Measurements from ENCODE around the gene SARDH.

Gene SARDH

DNA sequence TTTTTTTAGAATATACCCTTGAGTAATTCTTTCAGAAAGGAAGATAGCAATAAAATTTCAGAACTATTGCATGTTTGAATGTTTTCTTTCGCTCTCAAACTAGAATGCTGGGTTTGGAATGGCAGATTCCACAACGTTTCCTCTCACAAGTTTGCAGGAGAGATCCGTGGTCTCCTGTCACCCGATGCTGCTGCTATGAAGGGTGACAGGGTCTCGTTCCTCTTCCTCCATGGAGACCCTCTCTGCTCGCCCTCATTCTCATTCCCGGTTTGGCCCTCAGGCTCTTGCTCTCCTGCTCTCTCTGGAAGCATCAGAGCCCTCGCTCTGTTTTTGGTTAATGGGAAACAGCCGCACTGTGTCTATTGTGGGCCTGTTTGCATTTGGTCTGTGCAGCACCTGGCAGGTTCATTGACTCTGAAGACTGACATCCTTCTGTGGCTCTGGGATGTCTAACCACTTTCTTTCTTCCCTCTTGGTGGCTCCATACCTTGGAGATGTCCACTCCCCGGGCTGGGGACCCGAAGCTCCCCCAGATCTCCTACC lies 116.4 kb downstream of the SARDH start:
- DNase-seq: no peak

DNA sequence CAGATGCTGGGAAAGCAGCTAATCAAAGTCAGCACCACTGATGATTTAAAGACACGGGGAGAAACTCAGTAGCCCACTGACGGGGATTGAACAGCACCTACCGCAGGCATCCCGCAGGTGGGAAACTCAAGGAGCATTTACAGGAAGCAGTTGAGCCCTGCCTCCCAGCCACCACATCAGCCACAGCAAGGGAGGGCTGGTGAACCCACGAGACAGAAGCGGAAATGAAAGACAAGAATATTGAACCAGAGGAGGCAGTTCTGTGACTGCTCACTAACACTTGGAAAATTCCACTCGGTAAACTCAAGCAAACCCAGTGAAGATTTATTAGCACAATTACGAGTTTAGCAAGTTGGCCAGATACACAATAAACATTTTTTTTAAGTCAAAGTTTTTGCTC lies 118.4 kb downstream of the SARDH start:
- peak; percentile 32 to 71 for DNase-seq

GRCh38 chr9:133618726-133619125 lies 119.4 kb downstream of the SARDH start:
- DNase-seq: no peak

GRCh38 chr9:133616643-133617405 lies 121.3 kb downstream of the SARDH start:
- DNase-seq: no peak

- DNase-seq: no peak
Measured at GRCh38 chr9:133615606-133616188, 122.5 kb downstream of the SARDH start.

DNA sequence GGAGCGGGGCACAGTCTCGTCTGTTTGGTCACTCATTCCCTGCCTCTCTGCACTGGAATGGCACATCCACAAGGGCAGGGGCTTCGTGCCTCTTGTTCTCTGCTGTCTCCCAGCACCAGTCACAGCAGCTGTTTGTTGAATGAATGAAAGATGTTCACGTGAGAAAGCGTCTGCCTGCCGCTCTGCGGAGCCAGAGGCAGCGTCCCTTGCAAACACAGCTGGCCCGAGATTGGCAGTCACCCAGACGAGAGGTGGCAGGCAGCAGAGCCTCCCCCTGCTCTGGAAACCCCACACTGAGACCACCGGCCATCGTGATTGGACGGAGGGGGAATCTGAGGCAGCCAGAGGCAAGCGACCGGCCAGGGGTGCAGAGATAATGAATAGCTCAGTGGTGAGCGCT lies 123.0 kb downstream of the SARDH start:
- DNase-seq: no peak

DNA sequence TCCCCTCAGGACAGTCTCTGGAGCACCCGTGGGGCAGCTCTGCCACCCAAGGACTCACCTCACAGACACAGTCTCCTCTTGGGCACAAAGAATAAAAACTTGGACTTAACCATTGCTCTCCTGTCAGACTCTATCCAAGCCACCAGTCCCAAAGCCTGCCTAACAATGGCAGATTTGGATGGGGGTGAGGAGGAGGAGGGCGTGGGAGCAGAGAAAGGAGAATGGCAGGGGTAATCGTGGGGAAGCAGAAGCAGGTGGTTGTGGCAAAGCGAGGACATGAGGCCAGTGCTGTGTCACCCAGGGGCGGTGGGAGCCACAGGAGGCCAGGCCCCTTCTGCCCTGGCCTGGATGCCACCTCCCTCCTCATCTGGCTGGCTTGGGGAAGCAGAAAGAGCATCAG lies 123.5 kb downstream of the SARDH start:
- DNase-seq: no peak

DNA sequence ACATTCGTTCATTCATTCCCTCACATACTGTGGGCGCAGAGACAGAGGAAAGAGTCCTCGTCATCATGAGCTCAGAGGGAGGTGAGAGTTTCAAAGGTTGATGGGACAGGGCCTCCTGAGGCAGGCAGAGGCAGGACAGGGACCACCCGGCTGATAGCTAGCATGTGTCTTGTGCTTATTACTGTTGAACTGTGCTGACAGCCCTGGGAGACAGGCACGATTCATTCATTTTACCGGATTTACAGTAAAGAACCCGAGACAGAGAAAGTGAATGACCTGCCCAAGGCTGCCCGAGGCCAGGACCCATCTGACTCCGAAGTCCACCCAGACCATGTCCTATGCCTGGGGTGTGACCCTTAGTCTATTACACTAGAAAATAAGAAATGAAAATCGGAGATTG lies 124.1 kb downstream of the SARDH start:
- DNase-seq: no peak

Measured in stimulated activated CD4-positive, alpha-beta T cell treated with anti-CD3 and anti-CD28 coated beads, Interleukin-4, amount 100 ng/mL, for 4 hours (primary cell).